ACC112 (cell line): Measurements from ENCODE around the gene UNC13A.

Experiments
- H2AFZ ChIP-seq: fragments of 200-600 bp; sonication (generic); one replicate; pipeline ENCODE4 v1.6.0; 2017; ENCODE audit warnings: antibody characterized with exemption, low read length; ENCODE audit not compliant: unreplicated experiment
- H3K27ac ChIP-seq: fragments of 200-600 bp; sonication (generic); 2 replicates; pipeline ENCODE4 v1.5.1; 2014; ENCODE audit warnings: low read depth, mild to moderate bottlenecking, antibody characterized with exemption, low read length, moderate library complexity
- H3K27me3 ChIP-seq: fragments of 200-600 bp; sonication (generic); 2 replicates; pipeline ENCODE4 v1.6.1; 2014; ENCODE audit warnings: mild to moderate bottlenecking, antibody characterized with exemption, low read length, moderate library complexity, mixed read lengths; ENCODE audit not compliant: insufficient read depth
- H3K36me3 ChIP-seq: fragments of 200-600 bp; sonication (generic); 2 replicates; pipeline ENCODE4 v1.6.1; 2016; ENCODE audit warnings: mild to moderate bottlenecking, antibody characterized with exemption, low read length, moderate library complexity, mixed read lengths; ENCODE audit not compliant: insufficient read depth
- H3K4me1 ChIP-seq: fragments of 200-600 bp; sonication (generic); one replicate; pipeline ENCODE4 v1.6.1; 2016; ENCODE audit warnings: low read length, mixed read lengths; ENCODE audit not compliant: insufficient read depth, unreplicated experiment, control insufficient read depth
- H3K4me3 ChIP-seq: fragments of 200-600 bp; sonication (generic); 2 replicates; pipeline ENCODE4 v1.5.1; 2014; ENCODE audit warnings: mild to moderate bottlenecking, low read depth, low read length
- H3K79me2 ChIP-seq: fragments of 200-600 bp; sonication (generic); one replicate; pipeline ENCODE4 v1.6.0; 2016; ENCODE audit warnings: low read length; ENCODE audit not compliant: control insufficient read depth, unreplicated experiment, insufficient read depth

UNC13A gene

GRCh38 chr19:17665058-17665457, 23.1 kb downstream of the UNC13A start:
- no peak overlapping the region for H3K27ac ChIP-seq
- H3K4me1 ChIP-seq, result no peaks in the 10 kb centered on the region
- H2AFZ ChIP-seq, result no peak overlapping the region
- no peak overlapping the region for H3K4me3 ChIP-seq
- no peaks in the 10 kb centered on the region for H3K36me3 ChIP-seq
- no peaks in the 10 kb centered on the region for H3K27me3 ChIP-seq
- no peaks in the 10 kb centered on the region for H3K79me2 ChIP-seq

GRCh38 chr19:17659996-17660395, 28.2 kb downstream of the UNC13A start:
- Histone ChIP-seq H3K27me3 (peaks cover 4% of the 10 kb centered on the region; the same call in 1 of the 2 replicates), H3K4me1 (no peaks in the 10 kb centered on the region), H2AFZ (no peak overlapping the region), H3K27ac (no peak overlapping the region), H3K4me3 (no peak overlapping the region), H3K79me2 (no peaks in the 10 kb centered on the region), H3K36me3 (no peaks in the 10 kb centered on the region)

GRCh38 chr19:17658666-17659065, 29.5 kb downstream of the UNC13A start:
- peaks cover 4% of the 10 kb centered on the region; the same call in 1 of the 2 replicates for H3K27me3 ChIP-seq

GRCh38 chr19:17658240-17658639, 29.9 kb downstream of the UNC13A start:
- Histone ChIP-seq H2AFZ (no peak overlapping the region), H3K4me1 (no peaks in the 10 kb centered on the region), H3K27ac (no peak overlapping the region), H3K36me3 (no peaks in the 10 kb centered on the region), H3K27me3 (peaks cover 4% of the 10 kb centered on the region; the same call in 1 of the 2 replicates), H3K4me3 (no peak overlapping the region), H3K79me2 (no peaks in the 10 kb centered on the region)

More at GRCh38 chr19:17658666-17659065, 29.5 kb downstream of the UNC13A start:
- Histone ChIP-seq H3K27ac (no peak overlapping the region), H3K36me3 (no peaks in the 10 kb centered on the region), H3K4me3 (no peak overlapping the region), H3K4me1 (no peaks in the 10 kb centered on the region), H3K79me2 (no peaks in the 10 kb centered on the region), H2AFZ (no peak overlapping the region)

- H3K79me2 ChIP-seq, result no peaks in the 10 kb centered on the region
- H3K27me3 ChIP-seq, result peaks cover 4% of the 10 kb centered on the region; the same call in 1 of the 2 replicates
- no peaks in the 10 kb centered on the region for H3K4me1 ChIP-seq
- H3K36me3 ChIP-seq, result no peaks in the 10 kb centered on the region
- H3K27ac ChIP-seq, result no peak overlapping the region
- no peak overlapping the region for H3K4me3 ChIP-seq
- no peak overlapping the region for H2AFZ ChIP-seq
Observed at GRCh38 chr19:17656970-17657369, 31.2 kb downstream of the UNC13A start.

GRCh38 chr19:17655751-17656472, 32.2 kb downstream of the UNC13A start:
- H3K27me3 ChIP-seq, result peaks cover 4% of the 10 kb centered on the region; the same call in 1 of the 2 replicates
- H3K4me3 ChIP-seq, result no peak overlapping the region
- no peak overlapping the region for H2AFZ ChIP-seq
- H3K79me2 ChIP-seq, result no peaks in the 10 kb centered on the region
- H3K4me1 ChIP-seq, result no peaks in the 10 kb centered on the region
- H3K27ac ChIP-seq, result no peak overlapping the region
- no peaks in the 10 kb centered on the region for H3K36me3 ChIP-seq

GRCh38 chr19:17654993-17655392, 33.2 kb downstream of the UNC13A start:
- Histone ChIP-seq H3K36me3 (no peaks in the 10 kb centered on the region), H3K27ac (no peak overlapping the region), H3K79me2 (no peaks in the 10 kb centered on the region), H3K4me3 (no peak overlapping the region), H3K27me3 (peaks cover 4% of the 10 kb centered on the region; the same call in 1 of the 2 replicates), H3K4me1 (no peaks in the 10 kb centered on the region), H2AFZ (no peak overlapping the region)

GRCh38 chr19:17652627-17653026, 35.5 kb downstream of the UNC13A start:
- no peak overlapping the region for H3K4me3 ChIP-seq
- H3K79me2 ChIP-seq, result no peaks in the 10 kb centered on the region
- no peak overlapping the region for H3K27ac ChIP-seq
- H2AFZ ChIP-seq, result no peak overlapping the region
- no peaks in the 10 kb centered on the region for H3K27me3 ChIP-seq
- no peaks in the 10 kb centered on the region for H3K4me1 ChIP-seq
- H3K36me3 ChIP-seq, result no peaks in the 10 kb centered on the region

GRCh38 chr19:17648786-17649185, 39.4 kb downstream of the UNC13A start:
- Histone ChIP-seq H3K79me2 (no peaks in the 10 kb centered on the region), H3K4me1 (no peaks in the 10 kb centered on the region), H3K27me3 (peaks cover 5% of the 10 kb centered on the region; the same call in 1 of the 2 replicates), H3K4me3 (no peak overlapping the region), H3K36me3 (no peaks in the 10 kb centered on the region), H3K27ac (no peak overlapping the region), H2AFZ (no peak overlapping the region)

- H2AFZ ChIP-seq, result no peak overlapping the region
- no peaks in the 10 kb centered on the region for H3K36me3 ChIP-seq
- no peaks in the 10 kb centered on the region for H3K4me1 ChIP-seq
- H3K27ac ChIP-seq, result no peak overlapping the region
- no peak overlapping the region for H3K4me3 ChIP-seq
- H3K27me3 ChIP-seq, result peaks cover 5% of the 10 kb centered on the region; the same call in 1 of the 2 replicates
- H3K79me2 ChIP-seq, result no peaks in the 10 kb centered on the region
Observed at GRCh38 chr19:17648097-17648660, 40.0 kb downstream of the UNC13A start.
